Suprapubic skin (tissue), 3 donors: ENCODE data around the gene MARCHF11.

Experiments
- CTCF ChIP-seq, 2 donors: fragments of 200-600 bp in 1 of 2; fragments of 450-650 bp in 1 of 2; sonication (generic) in 1 of 2; IDR thresholded peaks; one replicate each; pipeline ENCODE4 v1.5.1; 2016 to 2019; ENCODE audit warnings: antibody characterized with exemption in 2 of 2, mild to moderate bottlenecking in 1 of 2, moderate library complexity in 1 of 2
- POLR2A ChIP-seq, 2 donors: fragments of 450-650 bp; IDR thresholded peaks; one replicate each; pipeline ENCODE4 v1.6.1; 2017; ENCODE audit warnings: antibody characterized with exemption in 2 of 2, mild to moderate bottlenecking in 2 of 2, moderate library complexity in 2 of 2

- TF ChIP-seq CTCF (IDR thresholded peaks at IDR 0.05), result no peak
- no peak for TF ChIP-seq POLR2A (IDR thresholded peaks at IDR 0.05)
Measured at GRCh38 chr5:16147179-16147900, 32.3 kb downstream of the MARCHF11 start.
